ENCODE data around the gene PRR23A.

The PRR23A gene

GRCh38 chr3:139005356-139005993 lies 593 bp downstream of the PRR23A start:
- no peak for DNase-seq
- TF ChIP-seq GATA1 (IDR thresholded peaks at IDR 0.05; ENCODE audit: low read depth, low read length) (no peak), POLR2A (IDR thresholded peaks at IDR 0.05; ENCODE audit: low read length) (no peak)

GRCh38 chr3:138995706-138996105 lies 10.4 kb downstream of the PRR23A start:
- TF ChIP-seq GATA1 (IDR thresholded peaks at IDR 0.05; ENCODE audit: low read depth, low read length) (no peak), POLR2A (IDR thresholded peaks at IDR 0.05; ENCODE audit: low read length) (no peak)
- DNase-seq = no peak

- TF ChIP-seq GATA1 (IDR thresholded peaks at IDR 0.05; ENCODE audit: low read depth, low read length) = no peak
- TF ChIP-seq POLR2A (IDR thresholded peaks at IDR 0.05; ENCODE audit: low read length) = no peak
- DNase-seq = no peak
These were observed 18.9 kb downstream of the PRR23A start for GRCh38 chr3:138987181-138987580.

GRCh38 chr3:138985932-138986331 lies 20.1 kb downstream of the PRR23A start:
- no peak for TF ChIP-seq GATA1 (IDR thresholded peaks at IDR 0.05; ENCODE audit: low read depth, low read length)
- TF ChIP-seq POLR2A (IDR thresholded peaks at IDR 0.05; ENCODE audit: low read length) = no peak
- DNase-seq = no peak

- no peak for DNase-seq
- no peak for TF ChIP-seq GATA1 (IDR thresholded peaks at IDR 0.05; ENCODE audit: low read depth, low read length)
- no peak for TF ChIP-seq POLR2A (IDR thresholded peaks at IDR 0.05; ENCODE audit: low read length)
These were observed 21.3 kb downstream of the PRR23A start for GRCh38 chr3:138984816-138985215.

- TF ChIP-seq POLR2A (IDR thresholded peaks at IDR 0.05; ENCODE audit: low read length) = no peak
- no peak for TF ChIP-seq GATA1 (IDR thresholded peaks at IDR 0.05; ENCODE audit: low read depth, low read length)
- DNase-seq = no peak
These were observed 30.0 kb downstream of the PRR23A start for GRCh38 chr3:138976047-138976446.

- DNase-seq = no peak
- TF ChIP-seq GATA1 (IDR thresholded peaks at IDR 0.05; ENCODE audit: low read depth, low read length) (no peak), POLR2A (IDR thresholded peaks at IDR 0.05; ENCODE audit: low read length) (no peak)
These were observed 30.7 kb downstream of the PRR23A start for GRCh38 chr3:138975351-138975750.

- no peak for DNase-seq
- no peak for TF ChIP-seq GATA1 (IDR thresholded peaks at IDR 0.05; ENCODE audit: low read depth, low read length)
- TF ChIP-seq POLR2A (IDR thresholded peaks at IDR 0.05; ENCODE audit: low read length) = no peak
These were observed 31.6 kb downstream of the PRR23A start for GRCh38 chr3:138974462-138974861.

GRCh38 chr3:138972941-138973340 lies 33.1 kb downstream of the PRR23A start:
- TF ChIP-seq POLR2A (IDR thresholded peaks at IDR 0.05; ENCODE audit: low read length) = no peak
- TF ChIP-seq GATA1 (IDR thresholded peaks at IDR 0.05; ENCODE audit: low read depth, low read length) = no peak
- DNase-seq = no peak

GRCh38 chr3:138971766-138972320 lies 34.2 kb downstream of the PRR23A start:
- TF ChIP-seq GATA1 (IDR thresholded peaks at IDR 0.05; ENCODE audit: low read depth, low read length) (no peak), POLR2A (IDR thresholded peaks at IDR 0.05; ENCODE audit: low read length) (no peak)
- DNase-seq = no peak

GRCh38 chr3:138964923-138965322 lies 41.1 kb downstream of the PRR23A start:
- TF ChIP-seq GATA1 (IDR thresholded peaks at IDR 0.05; ENCODE audit: low read depth, low read length) (no peak), POLR2A (IDR thresholded peaks at IDR 0.05; ENCODE audit: low read length) (no peak)
- no peak for DNase-seq

GRCh38 chr3:138964264-138964663 lies 41.8 kb downstream of the PRR23A start:
- TF ChIP-seq POLR2A (IDR thresholded peaks at IDR 0.05; ENCODE audit: low read length) (no peak), GATA1 (IDR thresholded peaks at IDR 0.05; ENCODE audit: low read depth, low read length) (no peak)
- no peak for DNase-seq

- TF ChIP-seq GATA1 (IDR thresholded peaks at IDR 0.05; ENCODE audit: low read depth, low read length) (no peak), POLR2A (IDR thresholded peaks at IDR 0.05; ENCODE audit: low read length) (no peak)
- no peak for DNase-seq
These were observed 43.1 kb downstream of the PRR23A start for GRCh38 chr3:138962854-138963560.

GRCh38 chr3:138960417-138960852 lies 45.6 kb downstream of the PRR23A start:
- DNase-seq = no peak
- TF ChIP-seq GATA1 (IDR thresholded peaks at IDR 0.05; ENCODE audit: low read depth, low read length) (no peak), POLR2A (IDR thresholded peaks at IDR 0.05; ENCODE audit: low read length) (no peak)
